Activated naive CD4-positive, alpha-beta T cell treated with anti-CD3 and anti-CD28 coated beads, Interleukin-2, amount 50 U/mL, for 16 hours (primary cell): ENCODE data around the gene OR10J1.
"Not testable (repeated sequence)": the region's sequence is repeated elsewhere in the genome, so short reads cannot be mapped to it uniquely, and the experiment has no call there.

Experiments used
- DNase-seq: peaks from one replicate; pipeline ENCODE4 v3.0.0-alpha.2; 2020

OR10J1 gene

GRCh38 chr1:159439422-159439821 is at the start of gene OR10J1:
Gene OR10J1, plus strand, starts transcription at chr1:159439722. Its CDS starts 70 bp downstream, at chr1:159439792.
- no peak for DNase-seq

DNA sequence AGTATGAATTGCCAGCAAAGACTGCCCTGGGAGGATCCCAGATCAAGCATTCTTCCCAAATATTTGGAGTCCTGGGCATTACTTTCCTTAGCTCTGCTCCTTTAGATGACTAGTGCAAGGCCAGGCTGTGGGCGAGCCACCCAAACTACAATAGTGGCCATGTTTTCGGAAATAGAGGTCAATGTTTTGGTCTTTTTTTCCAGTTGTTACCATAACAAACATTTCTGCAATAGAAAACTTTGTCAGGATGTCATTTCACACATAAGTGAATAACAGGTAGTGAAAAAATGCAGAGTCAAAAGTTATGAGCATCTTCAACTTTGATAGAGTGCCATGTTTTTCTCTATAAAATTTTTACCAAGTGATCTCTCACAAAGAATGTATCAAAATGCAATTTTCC is 32.7 kb upstream of the OR10J1 start:
- no peak for DNase-seq

DNA sequence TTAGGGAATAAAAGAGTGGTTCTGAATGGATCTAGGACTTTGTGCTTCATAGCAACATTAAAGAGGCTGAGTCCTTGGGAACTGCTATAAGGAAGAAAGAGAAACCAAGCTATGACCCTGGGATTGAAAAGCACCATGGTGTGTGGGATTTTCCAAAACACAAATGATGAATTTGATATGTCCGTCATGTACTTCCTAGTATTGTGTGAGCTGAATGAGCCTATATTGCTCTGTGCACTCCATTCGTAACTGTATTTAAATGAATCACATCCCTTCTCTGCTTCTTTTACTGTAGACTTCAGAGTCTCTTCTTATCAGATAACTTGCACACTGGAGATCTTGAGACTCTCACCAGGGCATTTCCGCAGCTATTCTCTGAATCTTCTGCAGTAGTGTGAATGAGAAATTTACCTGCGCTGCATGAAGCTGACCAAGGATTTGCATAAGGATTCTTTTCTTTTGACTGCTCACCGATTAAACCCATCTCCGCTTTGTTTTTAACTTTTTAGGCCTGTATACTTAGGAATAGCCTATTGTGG is 30.6 kb upstream of the OR10J1 start:
- DNase-seq: no peak

- DNase-seq: no peak
Measured at GRCh38 chr1:159421821-159422220, 17.7 kb upstream of the OR10J1 start.

DNA sequence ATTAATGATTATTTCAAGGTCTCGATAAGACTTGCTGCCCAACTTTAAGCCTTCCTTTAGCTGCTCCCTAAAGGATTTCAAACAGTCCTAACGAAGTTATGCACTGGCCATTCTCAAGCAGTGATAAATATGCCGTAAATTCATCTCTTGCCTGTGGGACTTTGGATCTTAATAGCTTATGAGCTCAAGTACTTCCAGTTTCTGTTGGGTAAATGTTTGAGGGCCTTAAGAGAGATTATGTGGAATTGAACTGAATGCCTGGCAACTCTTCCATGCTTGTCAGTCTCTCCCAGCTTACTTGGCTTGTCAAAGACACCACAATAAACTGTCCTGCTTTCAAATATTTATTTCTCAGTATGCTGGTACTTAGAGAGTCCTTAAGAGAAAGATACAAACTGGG is 11.0 kb upstream of the OR10J1 start:
- DNase-seq: no peak

DNA sequence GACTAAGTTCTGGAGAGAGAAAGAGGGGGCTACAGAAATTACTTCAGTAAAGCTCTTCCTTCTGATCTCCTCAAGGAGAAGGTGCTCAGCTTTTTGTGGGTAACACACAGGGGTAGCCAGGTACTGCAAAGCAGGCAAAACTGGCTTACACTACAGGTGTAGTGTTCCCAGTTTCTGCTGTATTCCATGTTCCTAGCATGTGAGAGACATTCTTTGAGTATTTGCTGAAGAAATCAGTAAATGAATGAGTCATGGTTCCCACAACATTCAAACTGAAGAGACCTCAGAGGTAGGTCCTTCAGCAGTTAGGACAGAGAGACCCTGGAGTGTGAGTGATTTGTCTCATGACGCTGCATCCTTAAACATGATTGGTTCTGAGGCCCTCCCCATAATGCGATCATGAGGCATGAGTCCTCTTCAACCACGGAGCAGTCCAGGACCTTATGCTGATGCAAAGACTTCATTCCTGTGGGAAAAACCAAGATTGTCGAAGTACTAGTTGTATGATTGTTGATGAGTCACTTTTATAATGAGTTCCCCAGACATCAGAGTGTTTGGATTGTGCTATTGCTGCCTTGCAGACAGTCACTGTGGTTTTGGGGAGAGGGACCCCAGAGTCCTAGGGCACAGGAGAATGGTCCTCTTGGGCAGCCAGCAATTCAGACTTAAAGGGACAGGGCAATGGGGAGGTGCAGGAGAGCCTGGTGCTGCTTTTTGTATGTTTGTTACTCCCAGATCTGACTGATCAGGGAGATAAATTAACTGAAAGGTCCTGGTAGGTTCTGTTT is 10.3 kb upstream of the OR10J1 start:
- no peak for DNase-seq

DNA sequence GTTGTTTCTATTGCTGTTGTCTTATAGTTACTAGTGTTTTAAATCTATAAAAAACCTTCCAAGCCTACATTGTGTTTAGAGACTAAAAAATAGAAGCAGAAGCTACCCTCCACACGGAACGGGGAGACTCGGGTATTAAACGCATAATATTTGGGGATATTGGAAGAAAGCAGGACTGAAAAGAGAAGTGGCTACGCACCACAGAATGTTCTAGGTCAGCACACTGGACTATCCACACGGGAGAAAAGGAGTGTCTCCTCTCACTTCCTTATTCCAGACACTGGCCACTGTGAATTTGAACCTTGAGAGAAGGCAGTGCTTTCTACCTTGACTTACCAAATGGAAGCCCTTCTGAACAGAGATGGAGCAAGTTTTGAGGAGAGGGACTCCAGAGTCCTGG is 8.5 kb upstream of the OR10J1 start:
- DNase-seq: no peak

- no peak for DNase-seq
Measured at GRCh38 chr1:159431904-159432303, 7.6 kb upstream of the OR10J1 start, which contains the start of gene OR10J4. Gene OR10J4, plus strand, starts transcription at chr1:159432204.

DNA sequence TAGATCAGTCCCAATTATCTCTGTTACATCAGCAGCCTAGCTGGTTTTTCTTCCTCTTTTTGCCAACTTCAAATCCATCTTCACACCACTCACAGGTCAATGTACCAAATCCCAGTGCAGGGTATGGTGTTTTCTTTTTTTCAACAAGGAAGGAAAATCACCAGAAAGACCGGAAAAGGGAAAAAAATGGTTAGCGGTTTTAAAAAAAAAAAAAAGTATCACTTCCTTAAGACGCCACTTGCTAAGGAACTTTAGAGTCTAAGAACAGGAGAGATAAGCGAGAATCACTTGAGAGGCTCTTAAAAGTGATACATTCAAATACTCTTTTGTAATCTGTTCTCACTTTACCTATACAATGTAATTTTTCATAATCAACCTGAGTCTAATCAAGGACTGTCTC is 3.1 kb upstream of the OR10J1 start:
- no peak for DNase-seq

DNA sequence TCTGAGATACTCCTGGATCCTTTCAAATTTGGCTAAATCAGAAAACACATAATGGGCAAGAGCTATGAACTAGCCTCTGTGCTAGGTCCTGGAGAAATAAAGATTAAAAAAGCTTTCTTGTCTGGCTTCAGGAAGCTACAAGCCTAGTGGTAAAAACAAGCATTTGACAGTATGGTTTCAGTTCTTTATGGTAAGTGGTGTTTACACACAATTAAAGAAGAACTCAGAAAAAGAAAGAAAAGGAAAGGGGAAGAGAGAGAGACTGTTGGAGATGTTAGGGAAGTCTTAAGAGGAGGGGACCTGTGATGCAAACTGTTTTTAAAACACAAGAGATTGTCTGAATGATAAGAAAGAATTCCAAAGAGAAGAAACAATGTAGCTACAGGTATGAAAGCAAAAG is 1.8 kb downstream of the OR10J1 start:
- DNase-seq: no peak

DNA sequence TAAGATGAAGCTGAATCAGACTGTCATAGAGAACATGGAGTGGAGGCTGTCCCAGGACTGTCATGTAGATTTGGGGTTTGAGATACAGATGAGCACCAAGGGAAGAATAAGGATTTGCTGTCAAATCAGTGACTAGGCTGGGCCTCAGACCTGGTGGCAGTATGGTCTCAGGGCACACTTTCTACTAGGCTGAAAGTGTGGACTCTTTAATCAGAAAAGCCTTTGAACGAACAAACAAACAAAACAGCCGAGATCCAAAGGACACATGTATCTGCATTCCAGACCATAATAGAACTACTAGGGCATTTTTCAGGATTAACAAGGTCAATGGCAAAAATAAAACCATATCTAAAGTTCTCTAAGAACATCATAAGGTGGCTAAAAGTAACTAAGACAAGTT is 2.9 kb downstream of the OR10J1 start:
- DNase-seq: no peak

- DNase-seq: no peak
Measured at GRCh38 chr1:159443066-159443750, 3.7 kb downstream of the OR10J1 start.

GRCh38 chr1:159444511-159444910 is 5.0 kb downstream of the OR10J1 start:
- no peak for DNase-seq

DNA sequence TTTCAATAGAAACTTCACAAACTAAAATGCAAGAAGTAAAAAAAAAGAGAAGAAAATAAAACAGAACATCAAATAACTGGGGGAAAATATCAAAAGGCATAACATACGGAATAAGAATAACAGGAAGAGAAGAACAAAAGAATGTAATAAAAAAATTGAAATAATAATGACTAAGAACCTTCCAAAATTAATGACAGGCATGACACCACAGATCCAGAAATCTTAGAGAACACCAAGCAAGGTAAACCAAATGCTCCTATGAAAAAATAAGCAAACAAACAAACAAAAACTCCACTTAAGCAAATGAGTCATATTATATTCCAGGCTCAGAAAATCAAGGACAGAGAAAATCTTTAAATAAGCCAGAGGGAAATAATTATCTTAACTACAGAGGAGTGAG is 8.7 kb downstream of the OR10J1 start:
- no peak for DNase-seq

- DNase-seq: not testable (repeated sequence)
Measured at GRCh38 chr1:159449605-159450004, 10.1 kb downstream of the OR10J1 start.

DNA sequence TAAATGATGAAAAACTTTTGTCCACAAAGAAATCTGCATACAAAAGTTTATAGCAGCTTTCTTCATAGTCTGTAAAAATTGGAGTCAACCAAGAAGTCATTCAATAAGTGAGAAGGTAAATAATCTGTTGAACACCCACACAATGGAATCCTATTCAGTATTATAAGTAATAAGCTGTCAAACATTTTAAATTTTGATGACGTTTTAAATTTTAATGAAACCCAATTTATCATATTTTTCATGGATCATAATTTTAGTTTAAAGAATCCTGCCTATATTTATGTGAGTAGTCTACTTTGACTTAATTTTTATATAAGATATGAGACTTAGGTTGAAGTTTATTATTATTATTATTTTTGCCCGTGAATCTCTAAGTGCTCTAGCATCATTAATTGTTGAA is 20.0 kb downstream of the OR10J1 start:
- DNase-seq: no peak

- DNase-seq: no peak
Measured at GRCh38 chr1:159465191-159465603, 25.7 kb downstream of the OR10J1 start.

DNA sequence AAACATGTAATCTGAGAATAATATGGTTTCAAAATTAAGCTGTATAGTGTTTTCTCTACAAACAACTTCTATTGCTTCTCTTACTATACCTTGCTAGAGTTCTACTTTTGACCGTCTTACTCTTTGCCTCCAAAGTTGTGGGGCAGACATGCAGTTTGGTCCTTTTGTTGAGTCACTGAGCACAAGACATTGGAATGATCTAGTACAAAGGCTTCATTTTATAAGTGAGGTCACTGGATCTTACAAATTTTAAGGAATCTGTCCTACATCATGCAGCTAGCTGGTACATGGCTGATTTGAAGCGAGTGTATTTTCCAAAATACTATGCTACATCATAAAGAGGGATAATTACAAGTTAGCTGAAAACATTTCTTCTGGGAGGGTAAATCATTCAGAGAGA is 28.8 kb downstream of the OR10J1 start:
- no peak for DNase-seq

DNA sequence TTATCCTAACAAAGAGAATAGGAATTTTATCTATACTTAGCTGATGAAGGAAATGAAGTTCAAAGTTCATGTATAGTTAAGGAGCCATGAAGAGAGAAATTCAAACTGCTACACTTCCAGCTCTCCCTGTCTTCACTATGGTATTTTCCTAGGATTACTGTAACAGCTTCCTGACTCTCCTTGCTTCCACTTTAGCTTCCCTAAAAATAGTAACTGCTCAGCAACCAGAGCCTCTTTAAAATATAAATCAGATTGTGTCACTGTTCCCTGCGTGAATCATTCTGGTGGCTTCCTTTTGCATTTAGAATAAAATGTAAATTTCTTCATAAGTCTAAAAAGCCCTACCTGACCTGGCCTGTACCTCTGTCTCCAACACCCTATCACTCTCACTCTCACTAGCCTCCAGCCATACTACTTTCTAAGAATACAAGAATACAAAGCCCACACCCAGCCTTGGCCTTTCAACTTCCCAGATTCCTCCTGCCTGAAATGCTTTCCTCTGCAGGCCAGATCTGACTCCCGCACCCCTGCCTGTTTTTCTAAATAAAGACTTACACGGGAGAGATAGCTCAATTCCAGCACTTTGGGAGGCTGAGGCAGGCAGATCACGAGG is 30.5 kb downstream of the OR10J1 start:
- no peak for DNase-seq

GRCh38 chr1:159473335-159473734 is 33.8 kb downstream of the OR10J1 start:
- DNase-seq: no peak

DNA sequence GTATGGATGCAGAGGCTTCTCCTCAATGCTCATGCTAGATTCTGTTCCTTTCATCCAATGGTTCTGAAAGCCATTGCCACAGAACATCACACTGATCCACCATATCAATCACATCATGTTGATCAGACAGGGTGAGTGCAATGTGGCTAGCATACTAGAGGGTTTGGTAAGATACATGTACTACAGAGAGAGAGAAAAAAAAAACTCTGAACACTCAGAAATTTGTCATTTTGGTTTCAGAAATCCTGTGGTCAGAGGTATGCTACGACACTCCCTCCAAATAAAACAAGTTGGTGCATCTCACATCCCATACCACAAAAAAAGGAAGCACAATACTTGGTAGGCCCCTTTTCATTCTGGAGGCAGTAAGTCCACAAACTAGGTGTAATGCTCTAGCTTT is 35.4 kb downstream of the OR10J1 start:
- DNase-seq: no peak

- no peak for DNase-seq
Measured at GRCh38 chr1:159483501-159483900, 44.0 kb downstream of the OR10J1 start.
